CD4-positive, alpha-beta T cell treated with Interleukin-6 for 4 hours (primary cell): ENCODE measurements around the gene LBX2.
A peak's percentile ranks its signal among the peaks of the same experiment; 100 is the strongest.

ENCODE experiments used
- DNase-seq: peaks from one replicate; pipeline ENCODE4 v3.0.0-alpha.2; 2020; ENCODE audit warnings: mixed read lengths

LBX2 gene

GRCh38 chr2:74499267-74499939 lies at the start of gene LBX2:
LBX2 (minus strand) TSS chr2:74499603; CDS start chr2:74499537, 66 bp downstream.
- peak; percentile 14 for DNase-seq

- no peak for DNase-seq
Measured at GRCh38 chr2:74548285-74548899, 49.0 kb upstream of the LBX2 start.

GRCh38 chr2:74546004-74546403 lies 46.6 kb upstream of the LBX2 start:
- no peak for DNase-seq

- peak; percentile 38 for DNase-seq
Measured at GRCh38 chr2:74544634-74545033, 45.2 kb upstream of the LBX2 start.

- no peak for DNase-seq
Measured at GRCh38 chr2:74542978-74543377, 43.6 kb upstream of the LBX2 start.

- no peak for DNase-seq
Measured at GRCh38 chr2:74540291-74540690, 40.9 kb upstream of the LBX2 start.

GRCh38 chr2:74538881-74539339 lies 39.5 kb upstream of the LBX2 start:
- DNase-seq: no peak

- DNase-seq: no peak
Measured at GRCh38 chr2:74537140-74537539, 37.7 kb upstream of the LBX2 start.

- no peak for DNase-seq
Measured at GRCh38 chr2:74536166-74536950, 37.0 kb upstream of the LBX2 start.

GRCh38 chr2:74535440-74535965 lies 36.1 kb upstream of the LBX2 start:
- no peak for DNase-seq

GRCh38 chr2:74534411-74534810 lies 35.0 kb upstream of the LBX2 start:
- DNase-seq: no peak

GRCh38 chr2:74533464-74533863 lies 34.1 kb upstream of the LBX2 start:
- DNase-seq: no peak

GRCh38 chr2:74532222-74532621 lies 32.8 kb upstream of the LBX2 start:
- DNase-seq: no peak

GRCh38 chr2:74531666-74532065 lies 32.3 kb upstream of the LBX2 start:
- no peak for DNase-seq

- peak; percentile 50 for DNase-seq
Measured at GRCh38 chr2:74530239-74531187, 31.1 kb upstream of the LBX2 start.

- DNase-seq: peak; percentile 87
Measured at GRCh38 chr2:74529357-74530238, 30.2 kb upstream of the LBX2 start, which contains the start of the genes AUP1 and HTRA2. AUP1 (minus strand) TSS chr2:74529706; CDS start chr2:74529629, 77 bp downstream. HTRA2 (plus strand) TSS chr2:74529933; CDS start chr2:74530007, 74 bp downstream.

- DNase-seq: no peak
Measured at GRCh38 chr2:74528600-74529356, 29.4 kb upstream of the LBX2 start.

- no peak for DNase-seq
Measured at GRCh38 chr2:74527741-74528140, 28.3 kb upstream of the LBX2 start.

- DNase-seq: no peak
Measured at GRCh38 chr2:74526649-74527230, 27.3 kb upstream of the LBX2 start.
